Measurements from ENCODE around the gene HTR7.
A peak's percentile ranks its signal among the peaks of the same experiment; 100 is the strongest.

Gene HTR7

GRCh38 chr10:90775351-90776028 lies 82.3 kb downstream of the HTR7 start:
- no peak for TF ChIP-seq CTCF (IDR thresholded peaks at IDR 0.05; ENCODE audit: extremely low read depth, missing control alignments)
- DNase-seq (ENCODE audit: low spot score): no peak

GRCh38 chr10:90769946-90770841 lies 87.6 kb downstream of the HTR7 start:
- DNase-seq (ENCODE audit: low spot score): no peak
- no peak for TF ChIP-seq CTCF (IDR thresholded peaks at IDR 0.05; ENCODE audit: extremely low read depth, missing control alignments)

GRCh38 chr10:90751107-90751997 lies 106.5 kb downstream of the HTR7 start:
- peak; percentile 63 for DNase-seq (ENCODE audit: low spot score)
- peak; percentile 39 for TF ChIP-seq CTCF (IDR thresholded peaks at IDR 0.05; ENCODE audit: extremely low read depth, missing control alignments)

GRCh38 chr10:90746829-90747228 lies 111.0 kb downstream of the HTR7 start:
- DNase-seq (ENCODE audit: low spot score): no peak
- no peak for TF ChIP-seq CTCF (IDR thresholded peaks at IDR 0.05; ENCODE audit: extremely low read depth, missing control alignments)

- no peak for DNase-seq (ENCODE audit: low spot score)
- no peak for TF ChIP-seq CTCF (IDR thresholded peaks at IDR 0.05; ENCODE audit: extremely low read depth, missing control alignments)
Measured at GRCh38 chr10:90745565-90745964, 112.3 kb downstream of the HTR7 start.

GRCh38 chr10:90743291-90743690 lies 114.5 kb downstream of the HTR7 start:
- no peak for DNase-seq (ENCODE audit: low spot score)
- TF ChIP-seq CTCF (IDR thresholded peaks at IDR 0.05; ENCODE audit: extremely low read depth, missing control alignments): no peak

All from GM20000 (cell line).